Natural killer cell (primary cell): ENCODE measurements around the gene OR52I2. TPM values are rescaled to one million over a fixed set of nuclear protein-coding genes. Genes with fewer than 3 reads are reported as not detected.

Experiments
- ATAC-seq, 3 donors: fragments of 150-1000 bp in 2 of 3; fragments of 200-7000 bp in 1 of 3; cut with Tn5 transposase; 1 replicate in 1 of 3; 2 replicates in 2 of 3; pipeline ENCODE4 v1.10.0; 2021; ENCODE audit warnings: mild to moderate bottlenecking in 2 of 3, moderate library complexity in 2 of 3
- DNase-seq, 2 donors: peaks; one replicate each; pipeline versions ENCODE4 v3.0.0 to v3.0.0-alpha.2; 2013 to 2021; ENCODE audit warnings: mixed read lengths in 1 of 2
- H3K27ac ChIP-seq: one replicate; pipeline ENCODE4 v1.5.1; 2013; ENCODE audit warnings: mild to moderate bottlenecking, low read length
- H3K27me3 ChIP-seq: one replicate; pipeline ENCODE4 v1.6.1; 2013; ENCODE audit warnings: low read length; ENCODE audit not compliant: control insufficient read depth, insufficient read depth
- H3K36me3 ChIP-seq: one replicate; pipeline ENCODE4 v1.6.1; 2013; ENCODE audit warnings: low read length; ENCODE audit not compliant: control insufficient read depth, insufficient read depth
- H3K4me1 ChIP-seq: one replicate; pipeline ENCODE4 v1.6.1; 2013; ENCODE audit warnings: low read length; ENCODE audit not compliant: control insufficient read depth, insufficient read depth
- H3K4me3 ChIP-seq: one replicate; pipeline ENCODE4 v1.5.1; 2013; ENCODE audit warnings: low read length
- H3K9me3 ChIP-seq: one replicate; pipeline ENCODE4 v1.6.1; 2013; ENCODE audit warnings: low read length; ENCODE audit not compliant: control insufficient read depth, insufficient read depth
- H3K27ac Mint-ChIP-seq, 2 donors: one replicate each; pipeline ENCODE4 v1.8.0; 2022; ENCODE audit warnings: mild to moderate bottlenecking in 2 of 2, mixed read lengths in 2 of 2, moderate library complexity in 1 of 2
- H3K27me3 Mint-ChIP-seq, 2 donors: one replicate each; pipeline ENCODE4 v1.8.0; 2022; ENCODE audit warnings: low read depth in 2 of 2, mixed read lengths in 2 of 2
- H3K36me3 Mint-ChIP-seq: one replicate; pipeline ENCODE4 v1.8.0; 2022; ENCODE audit warnings: mixed read lengths
- H3K4me1 Mint-ChIP-seq, 2 donors: one replicate each; pipeline ENCODE4 v1.8.0; 2022; ENCODE audit warnings: mixed read lengths in 2 of 2
- H3K4me3 Mint-ChIP-seq: one replicate; pipeline ENCODE4 v1.8.0; 2022; ENCODE audit warnings: mild to moderate bottlenecking, moderate library complexity, mixed read lengths
- H3K9me3 Mint-ChIP-seq, 2 donors: one replicate each; pipeline ENCODE4 v1.8.0; 2022; ENCODE audit warnings: mixed read lengths in 2 of 2
- WGBS: methylation state at CpG from one replicate; pipeline ENCODE4 v1.1.7; 2013; ENCODE audit warnings: missing lambda C conversion rate; ENCODE audit not compliant: insufficient coverage; 5-methylcytosine and 5-hydroxymethylcytosine counted together
- intact Hi-C: fragments of 100-400 bp; cut with micrococcal nuclease; formaldehyde crosslinking; loops from one replicate; pipeline ENCODE4 v1.14.2; 2022
- total RNA-seq, 4 donors: library from RNA; stranded (reverse); fragments of 120-200 nt in 1 of 4; gene quantifications; one replicate each; pipeline versions ENCODE4 v1.2.3 to v1.2.4, GENCODE V29; 2013 to 2022
- TF ChIP-seq, protein P1 (sequence below): fragments of 200-600 bp; IDR thresholded peaks from one replicate; pipeline ENCODE4 v1.8.0; 2022; ENCODE audit warnings: antibody characterized with exemption

The OR52I2 gene
- total RNA-seq, 3 donors from 2014 or later (not counting 1 experiment from before 2014, with no cell fraction given): not detected

DNA sequence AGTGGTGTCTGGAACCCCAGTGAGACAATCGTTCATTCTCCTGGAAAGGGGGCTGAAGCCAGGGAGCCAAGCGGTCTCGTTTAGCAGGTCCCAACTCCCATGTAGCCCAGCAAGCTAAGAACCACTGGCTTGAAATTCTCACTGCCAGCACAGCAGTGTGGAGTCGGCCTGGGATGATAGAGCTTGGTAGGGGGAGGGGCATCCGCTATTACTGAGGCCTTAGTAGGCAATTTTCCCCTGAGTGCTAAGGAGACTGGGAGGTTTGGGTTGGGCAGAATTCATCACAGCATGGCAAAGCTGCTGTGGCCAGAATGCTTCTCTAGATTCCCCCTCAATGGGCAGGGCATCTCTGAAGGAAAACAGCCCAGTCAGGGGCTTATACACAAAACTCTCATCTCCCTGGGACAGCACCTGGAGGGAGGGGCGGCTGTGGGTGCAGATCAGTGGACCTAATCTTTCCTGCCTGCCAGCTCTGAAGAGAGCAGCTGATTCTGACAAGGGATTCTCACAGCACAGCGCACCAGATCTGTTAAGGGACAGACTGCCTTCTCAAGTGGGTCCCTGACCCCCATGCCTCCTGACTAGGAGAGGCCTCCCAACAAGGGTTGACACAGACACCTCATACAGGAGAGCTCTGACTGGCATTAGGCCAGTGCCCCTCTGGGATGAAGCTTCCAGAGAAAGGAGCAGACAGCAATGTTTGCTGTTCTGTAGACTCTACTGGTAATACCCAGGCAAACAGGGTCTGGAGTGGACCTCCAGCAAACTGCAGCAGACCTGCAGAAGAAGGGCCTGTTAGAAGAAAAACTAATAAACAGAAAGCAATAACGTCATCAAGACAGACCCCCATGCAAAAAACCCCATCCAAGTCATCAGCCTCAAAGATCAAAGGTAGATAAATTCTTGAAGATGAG, 21.8 kb upstream of the OR52I2 start:
- TF ChIP-seq, protein P1, sequence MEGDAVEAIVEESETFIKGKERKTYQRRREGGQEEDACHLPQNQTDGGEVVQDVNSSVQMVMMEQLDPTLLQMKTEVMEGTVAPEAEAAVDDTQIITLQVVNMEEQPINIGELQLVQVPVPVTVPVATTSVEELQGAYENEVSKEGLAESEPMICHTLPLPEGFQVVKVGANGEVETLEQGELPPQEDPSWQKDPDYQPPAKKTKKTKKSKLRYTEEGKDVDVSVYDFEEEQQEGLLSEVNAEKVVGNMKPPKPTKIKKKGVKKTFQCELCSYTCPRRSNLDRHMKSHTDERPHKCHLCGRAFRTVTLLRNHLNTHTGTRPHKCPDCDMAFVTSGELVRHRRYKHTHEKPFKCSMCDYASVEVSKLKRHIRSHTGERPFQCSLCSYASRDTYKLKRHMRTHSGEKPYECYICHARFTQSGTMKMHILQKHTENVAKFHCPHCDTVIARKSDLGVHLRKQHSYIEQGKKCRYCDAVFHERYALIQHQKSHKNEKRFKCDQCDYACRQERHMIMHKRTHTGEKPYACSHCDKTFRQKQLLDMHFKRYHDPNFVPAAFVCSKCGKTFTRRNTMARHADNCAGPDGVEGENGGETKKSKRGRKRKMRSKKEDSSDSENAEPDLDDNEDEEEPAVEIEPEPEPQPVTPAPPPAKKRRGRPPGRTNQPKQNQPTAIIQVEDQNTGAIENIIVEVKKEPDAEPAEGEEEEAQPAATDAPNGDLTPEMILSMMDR: no peak
- H3K4me3 Mint-ChIP-seq: no peak overlapping the region
- no peaks in the 10 kb centered on the region for H3K9me3 ChIP-seq
- no peaks in the 10 kb centered on the region for H3K36me3 Mint-ChIP-seq
- intact Hi-C loops: no loop called here
- peaks cover 20 to 26% of the 10 kb centered on the region in 2 donors for H3K27me3 Mint-ChIP-seq
- no peak overlapping the region for H3K27ac ChIP-seq
- H3K27me3 ChIP-seq: no peaks in the 10 kb centered on the region
- ATAC-seq (no peak), DNase-seq (no peak)
- no peaks in the 10 kb centered on the region for H3K4me1 Mint-ChIP-seq
- H3K4me1 ChIP-seq: no peaks in the 10 kb centered on the region
- H3K36me3 ChIP-seq: no peaks in the 10 kb centered on the region
- 85% methylated on average over 8 of the region's 8 CpGs for WGBS
- peaks cover 0 to 3% of the 10 kb centered on the region in 2 donors for H3K9me3 Mint-ChIP-seq
- H3K4me3 ChIP-seq: no peak overlapping the region
- no peak overlapping the region for H3K27ac Mint-ChIP-seq

DNA sequence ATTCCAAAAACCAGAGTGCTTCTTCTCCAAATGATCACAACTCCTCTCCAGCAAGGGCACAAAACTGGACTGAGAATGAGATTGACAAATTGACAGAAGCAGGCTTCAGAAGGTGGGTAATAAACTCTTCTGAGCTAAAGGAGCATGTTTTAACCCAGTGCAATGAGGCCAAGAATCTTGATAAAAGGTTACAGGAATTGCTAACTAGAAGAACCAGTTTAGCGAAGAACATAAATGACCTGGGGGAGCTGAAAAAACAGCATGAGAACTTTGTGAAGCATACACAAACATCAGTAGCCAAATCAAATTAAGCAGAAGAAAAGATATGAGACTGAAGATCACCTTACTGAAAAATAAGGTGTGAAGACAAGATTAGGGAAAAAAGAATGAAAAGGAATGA, 21.1 kb upstream of the OR52I2 start:
- H3K27ac ChIP-seq: no peak overlapping the region
- peaks cover 0 to 3% of the 10 kb centered on the region in 2 donors for H3K9me3 Mint-ChIP-seq
- peaks cover 20 to 26% of the 10 kb centered on the region in 2 donors for H3K27me3 Mint-ChIP-seq
- no peaks in the 10 kb centered on the region for H3K4me1 ChIP-seq
- H3K27me3 ChIP-seq: no peaks in the 10 kb centered on the region
- H3K4me1 Mint-ChIP-seq: no peaks in the 10 kb centered on the region
- no peak overlapping the region for H3K4me3 Mint-ChIP-seq
- intact Hi-C loops: no loop called here
- no peaks in the 10 kb centered on the region for H3K36me3 Mint-ChIP-seq
- DNase-seq (no peak), ATAC-seq (no peak)
- H3K27ac Mint-ChIP-seq: no peak overlapping the region
- TF ChIP-seq, protein P1: no peak
- H3K36me3 ChIP-seq: no peaks in the 10 kb centered on the region
- H3K9me3 ChIP-seq: no peaks in the 10 kb centered on the region
- H3K4me3 ChIP-seq: no peak overlapping the region
- WGBS: 91% methylated on average over 1 of the region's 1 CpG

DNA sequence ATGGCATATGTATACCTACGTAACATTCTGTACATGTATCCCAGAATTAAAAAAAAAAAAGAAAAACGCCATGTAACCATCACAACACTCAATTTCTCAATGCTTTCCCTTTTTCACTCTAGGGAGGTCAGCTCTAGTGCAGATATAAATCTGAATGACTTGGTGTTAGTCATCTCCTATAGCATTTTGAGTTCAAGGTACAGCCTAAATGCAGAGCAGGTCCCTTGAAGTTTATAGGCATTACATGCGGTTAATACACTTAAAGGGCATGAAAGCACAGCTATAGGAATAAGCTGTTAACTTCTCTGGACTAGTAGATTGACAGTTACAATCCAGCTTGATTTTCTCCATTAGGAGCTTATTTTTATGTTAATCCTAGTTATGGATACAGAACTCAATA, 16.2 kb upstream of the OR52I2 start:
- Histone ChIP-seq H3K4me1 (no peaks in the 10 kb centered on the region), H3K27me3 (no peaks in the 10 kb centered on the region), H3K36me3 (no peaks in the 10 kb centered on the region), H3K4me3 (no peak overlapping the region), H3K9me3 (no peaks in the 10 kb centered on the region), H3K27ac (no peak overlapping the region)
- Mint-ChIP-seq H3K4me3 (no peak overlapping the region), H3K36me3 (no peaks in the 10 kb centered on the region), H3K4me1 (no peaks in the 10 kb centered on the region), H3K27me3 (peaks cover 12 to 21% of the 10 kb centered on the region in 2 donors), H3K9me3 (peaks cover 0 to 3% of the 10 kb centered on the region in 2 donors), H3K27ac (no peak overlapping the region)
- intact Hi-C loops: no loop called here
- TF ChIP-seq, protein P1: no peak
- no peak for DNase-seq
- ATAC-seq: no peak
- WGBS: 100% methylated on average over 2 of the region's 3 CpGs
